Measurements from ENCODE around the gene GATAD2A. TPM values are rescaled to one million over a fixed set of nuclear protein-coding genes. Genes with fewer than 3 reads are reported as not detected.

The GATAD2A gene
- total and polyA plus RNA-seq, 4 donors, result 7.1 to 23.7 (median 18.2) TPM

- no peak for DNase-seq (ENCODE audit: low spot score)
- peak overlapping the region in 1 of 2 donors; percentile 42 for H3K9ac ChIP-seq (ENCODE audit: low read depth in 1 of 2, low read length in 2 of 2)
- H3K4me1 ChIP-seq (ENCODE audit: control insufficient read depth in 4 of 4, insufficient read depth in 4 of 4, low read length in 3 of 4), result peaks cover 11 to 48% (median 28%) of the 10 kb centered on the region in 4 donors
- no peaks in the 10 kb centered on the region for H3K9me3 ChIP-seq (ENCODE audit: control insufficient read depth in 4 of 4, low read length in 3 of 4)
- H3K27ac ChIP-seq (ENCODE audit: low read depth in 1 of 2, low read length in 2 of 2), result peak overlapping the region; percentile 68 to 82
- no peaks in the 10 kb centered on the region for H3K36me3 ChIP-seq (ENCODE audit: control insufficient read depth in 4 of 4, insufficient read depth in 3 of 4, low read depth in 1 of 4, low read length in 3 of 4)
- H3K4me3 ChIP-seq (ENCODE audit: low read depth in 1 of 3, low read length in 3 of 3), result no peak overlapping the region
- H3K27me3 ChIP-seq (ENCODE audit: control insufficient read depth in 4 of 4, insufficient read depth in 4 of 4, low read length in 3 of 4), result no peaks in the 10 kb centered on the region
- no peak for TF ChIP-seq ATF3 (IDR thresholded peaks at IDR 0.05)
- TF ChIP-seq HNF4G (IDR thresholded peaks at IDR 0.05), result no peak
- TF ChIP-seq EGR1 (IDR thresholded peaks at IDR 0.05; ENCODE audit: low read depth in 2 of 2), result no peak
- TF ChIP-seq YY1 (IDR thresholded peaks at IDR 0.05), result no peak
- TF ChIP-seq SP1 (IDR thresholded peaks at IDR 0.05), result peak; percentile 13
- TF ChIP-seq JUND (IDR thresholded peaks at IDR 0.05), result no peak
- TF ChIP-seq RXRA (IDR thresholded peaks at IDR 0.05), result no peak
- TF ChIP-seq NR2F2 (IDR thresholded peaks at IDR 0.05), result no peak
- no peak for TF ChIP-seq REST (IDR thresholded peaks at IDR 0.05)
- TF ChIP-seq MAX (IDR thresholded peaks at IDR 0.05), result no peak
- TF ChIP-seq HNF4A (conservative IDR thresholded peaks at IDR 0.05), result no peak
- TF ChIP-seq ZBTB33 (IDR thresholded peaks at IDR 0.05), result no peak
- no peak for TF ChIP-seq TAF1 (conservative IDR thresholded peaks at IDR 0.05)
- TF ChIP-seq GABPA (IDR thresholded peaks at IDR 0.05 in 1 of 2, conservative IDR thresholded peaks at IDR 0.05 in 1 of 2), result peak in 1 of 2 donors; percentile 41
- WGBS, result 65% methylated on average over 8 of the region's 8 CpGs
These were observed 54.3 kb downstream of the GATAD2A start for GRCh38 chr19:19459707-19460251.

GRCh38 chr19:19460258-19460731 lies 54.8 kb downstream of the GATAD2A start:
- peaks cover 11 to 48% (median 28%) of the 10 kb centered on the region in 4 donors for H3K4me1 ChIP-seq (ENCODE audit: control insufficient read depth in 4 of 4, insufficient read depth in 4 of 4, low read length in 3 of 4)
- no peak for TF ChIP-seq YY1 (IDR thresholded peaks at IDR 0.05)
- no peak for TF ChIP-seq GABPA (IDR thresholded peaks at IDR 0.05 in 1 of 2, conservative IDR thresholded peaks at IDR 0.05 in 1 of 2)
- TF ChIP-seq SP1 (IDR thresholded peaks at IDR 0.05), result no peak
- TF ChIP-seq RXRA (IDR thresholded peaks at IDR 0.05), result no peak
- TF ChIP-seq MAX (IDR thresholded peaks at IDR 0.05), result no peak
- no peak for TF ChIP-seq FOXA1 (IDR thresholded peaks at IDR 0.05)
- TF ChIP-seq CTCF (IDR thresholded peaks at IDR 0.05; ENCODE audit: low read depth, low read length, missing input control), result no peak
- TF ChIP-seq ZBTB33 (IDR thresholded peaks at IDR 0.05), result no peak
- no peak for TF ChIP-seq HNF4G (IDR thresholded peaks at IDR 0.05)
- 75% methylated on average over 10 of the region's 10 CpGs for WGBS
- H3K27me3 ChIP-seq (ENCODE audit: control insufficient read depth in 4 of 4, insufficient read depth in 4 of 4, low read length in 3 of 4), result no peaks in the 10 kb centered on the region
- no peak overlapping the region for H3K9ac ChIP-seq (ENCODE audit: low read depth in 1 of 2, low read length in 2 of 2)
- H3K27ac ChIP-seq (ENCODE audit: low read depth in 1 of 2, low read length in 2 of 2), result peak overlapping the region; percentile 68 to 82
- H3K4me3 ChIP-seq (ENCODE audit: low read depth in 1 of 3, low read length in 3 of 3), result no peak overlapping the region
- H3K36me3 ChIP-seq (ENCODE audit: control insufficient read depth in 4 of 4, insufficient read depth in 3 of 4, low read depth in 1 of 4, low read length in 3 of 4), result peaks cover 0 to 4% (median 2%) of the 10 kb centered on the region in 4 donors
- no peak for DNase-seq (ENCODE audit: low spot score)
- no peaks in the 10 kb centered on the region for H3K9me3 ChIP-seq (ENCODE audit: control insufficient read depth in 4 of 4, low read length in 3 of 4)
